ENCODE data around the gene CABLES1. TPM values are rescaled to one million over a fixed set of nuclear protein-coding genes. Genes with fewer than 3 reads are reported as not detected.
"Not testable (repeated sequence)": the region's sequence is repeated elsewhere in the genome, so short reads cannot be mapped to it uniquely, and the experiment has no call there.

Gene CABLES1
- total and polyA plus RNA-seq, 2 experiments from 2014 or later, result 3.8 to 4.1 TPM

DNA sequence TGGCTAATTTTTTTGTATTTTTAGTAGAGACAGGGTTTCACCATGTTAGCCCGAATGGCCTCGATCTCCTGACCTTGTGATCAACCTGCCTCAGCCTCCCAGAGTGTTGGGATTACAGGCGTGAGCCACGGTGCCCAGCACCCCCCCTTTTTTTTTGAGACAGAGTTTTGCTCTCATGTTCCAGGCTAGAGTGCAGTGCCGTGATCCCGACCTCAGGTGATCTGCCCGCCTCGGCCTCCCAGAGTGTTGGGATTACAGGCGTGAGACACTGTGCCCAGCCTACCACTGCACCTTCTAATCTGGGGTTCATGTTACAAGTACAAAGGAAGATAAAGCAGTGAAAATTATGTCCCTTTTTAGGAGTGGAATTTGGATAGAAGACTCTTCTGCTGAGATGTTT lies 41.5 kb upstream of the CABLES1 start:
- no peak for DNase-seq (ENCODE audit: low read depth in 1 of 2, low spot score in 1 of 2)
- Histone ChIP-seq H3K4me3 (no peak overlapping the region), H3K27me3 (no peaks in the 10 kb centered on the region), H3K27ac (no peak overlapping the region), H3K4me1 (ENCODE audit: low read depth) (no peaks in the 10 kb centered on the region), H3K36me3 (no peaks in the 10 kb centered on the region), H3K9me3 (ENCODE audit: low read depth) (no peaks in the 10 kb centered on the region)
- TF ChIP-seq CTCF (IDR thresholded peaks at IDR 0.05; ENCODE audit: low read depth, low read length), result no peak

DNA sequence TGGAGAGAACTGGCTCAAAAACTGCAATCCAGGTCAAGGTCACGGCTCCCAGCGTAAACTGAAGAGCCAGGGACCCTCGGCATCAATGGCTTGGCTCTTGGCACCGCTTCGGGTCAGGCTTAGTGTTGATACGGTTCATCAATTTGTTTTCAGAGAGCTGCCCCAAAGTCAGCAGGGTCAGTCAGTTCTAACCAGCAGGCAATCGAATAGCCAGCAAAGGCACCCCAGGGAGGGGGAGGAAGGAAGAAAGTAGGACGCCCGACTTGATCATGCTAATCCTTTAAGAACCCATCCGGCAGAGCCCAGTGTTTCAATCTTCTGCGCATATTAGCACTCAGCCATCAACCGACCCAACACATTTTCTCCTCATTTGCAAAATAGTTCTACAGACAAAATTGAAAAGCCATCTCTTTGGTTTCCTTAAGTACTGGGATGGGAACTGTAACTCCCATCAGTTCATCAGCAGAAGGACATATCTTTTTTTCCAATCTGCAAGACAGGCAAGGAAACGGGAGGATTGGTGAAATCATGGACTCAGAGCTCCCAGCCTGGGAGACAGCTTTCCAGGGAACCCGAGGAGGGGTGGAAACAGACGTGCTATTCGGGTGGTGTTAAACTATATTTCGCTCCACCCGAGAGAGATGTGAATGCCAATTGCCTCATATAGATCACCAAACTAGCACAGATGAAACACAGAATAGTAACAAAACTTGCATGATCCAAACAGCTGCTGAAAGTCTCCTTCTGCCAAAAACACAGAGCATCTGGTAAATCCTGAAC lies 40.7 kb upstream of the CABLES1 start:
- no peak for DNase-seq (ENCODE audit: low read depth in 1 of 2, low spot score in 1 of 2)
- no peak for TF ChIP-seq CTCF (IDR thresholded peaks at IDR 0.05; ENCODE audit: low read depth, low read length)

DNA sequence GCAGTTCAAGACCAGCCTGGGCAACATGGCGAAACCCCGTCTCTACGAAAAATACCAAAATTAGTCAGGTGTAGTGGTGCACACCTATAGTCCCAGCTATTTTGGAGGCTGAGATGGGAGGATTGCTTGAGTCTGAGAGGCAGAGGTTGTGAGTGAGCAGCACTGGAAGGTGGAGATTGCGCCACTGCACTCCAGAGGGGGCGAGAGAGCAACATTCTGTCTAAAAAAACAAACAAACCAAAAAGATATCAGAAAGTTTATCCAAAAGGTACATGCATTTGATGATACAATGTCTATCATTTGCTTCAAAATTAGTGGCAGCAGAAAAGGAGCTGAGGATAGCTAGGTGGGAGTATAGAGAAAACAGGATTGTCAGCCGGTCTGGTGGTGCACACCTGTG lies 39.8 kb upstream of the CABLES1 start:
- Histone ChIP-seq H3K27ac (no peak overlapping the region), H3K4me1 (ENCODE audit: low read depth) (no peaks in the 10 kb centered on the region), H3K9me3 (ENCODE audit: low read depth) (no peaks in the 10 kb centered on the region), H3K36me3 (no peaks in the 10 kb centered on the region), H3K4me3 (no peak overlapping the region), H3K27me3 (no peaks in the 10 kb centered on the region)
- peak; percentile 11 for TF ChIP-seq CTCF (IDR thresholded peaks at IDR 0.05; ENCODE audit: low read depth, low read length)
- DNase-seq (ENCODE audit: low read depth in 1 of 2, low spot score in 1 of 2), result no peak

More for the DNA sequence above, 40.7 kb upstream of the CABLES1 start:
- Histone ChIP-seq H3K27me3 (no peaks in the 10 kb centered on the region), H3K36me3 (no peaks in the 10 kb centered on the region), H3K9me3 (ENCODE audit: low read depth) (no peaks in the 10 kb centered on the region), H3K27ac (no peak overlapping the region), H3K4me3 (no peak overlapping the region), H3K4me1 (ENCODE audit: low read depth) (no peaks in the 10 kb centered on the region)

GRCh38 chr18:23097016-23097415 lies 38.3 kb upstream of the CABLES1 start:
- H3K27ac ChIP-seq; H3K4me3 ChIP-seq; DNase-seq (ENCODE audit: low read depth in 1 of 2, low spot score in 1 of 2); H3K9me3 ChIP-seq (ENCODE audit: low read depth); H3K4me1 ChIP-seq (ENCODE audit: low read depth); H3K36me3 ChIP-seq; H3K27me3 ChIP-seq: not testable (repeated sequence)

- Histone ChIP-seq H3K4me1 (ENCODE audit: low read depth) (no peaks in the 10 kb centered on the region), H3K27me3 (no peaks in the 10 kb centered on the region), H3K36me3 (no peaks in the 10 kb centered on the region), H3K27ac (no peak overlapping the region), H3K9me3 (ENCODE audit: low read depth) (no peaks in the 10 kb centered on the region), H3K4me3 (no peak overlapping the region)
- no peak for TF ChIP-seq CTCF (IDR thresholded peaks at IDR 0.05; ENCODE audit: low read depth, low read length)
- DNase-seq (ENCODE audit: low read depth in 1 of 2, low spot score in 1 of 2), result no peak
Measured at GRCh38 chr18:23099621-23100020, 35.7 kb upstream of the CABLES1 start.

DNA sequence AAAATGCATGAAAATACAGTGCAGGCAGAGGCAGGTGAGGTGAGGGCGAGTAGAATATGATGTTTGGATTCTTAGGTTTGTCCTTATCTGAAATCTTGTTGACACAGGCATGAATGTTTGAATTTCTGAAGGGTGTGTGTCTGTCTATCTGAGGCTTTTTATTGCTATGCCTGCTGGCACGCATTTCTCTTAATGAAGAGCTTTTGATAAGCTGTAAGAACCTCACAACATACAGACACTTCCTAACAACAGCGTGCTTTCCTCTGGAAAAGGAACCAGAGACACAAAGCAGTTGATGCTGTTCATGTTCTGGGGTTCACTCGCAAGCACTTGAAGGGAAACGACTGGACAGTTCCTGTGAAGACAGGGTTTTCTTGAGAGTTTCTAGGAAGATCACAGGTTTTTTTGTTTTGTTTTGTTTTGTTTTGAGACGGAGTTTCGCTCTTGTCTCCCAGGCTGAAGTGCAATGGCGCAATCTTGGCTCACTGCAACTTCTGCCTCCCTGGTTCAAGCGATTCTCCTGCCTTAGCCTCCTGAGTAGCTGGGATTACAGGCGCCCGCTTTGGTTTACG lies 33.3 kb upstream of the CABLES1 start:
- no peak for TF ChIP-seq CTCF (IDR thresholded peaks at IDR 0.05; ENCODE audit: low read depth, low read length)
- H3K27ac ChIP-seq, result no peak overlapping the region
- no peaks in the 10 kb centered on the region for H3K9me3 ChIP-seq (ENCODE audit: low read depth)
- no peak for DNase-seq (ENCODE audit: low read depth in 1 of 2, low spot score in 1 of 2)
- no peak overlapping the region for H3K4me3 ChIP-seq
- no peaks in the 10 kb centered on the region for H3K27me3 ChIP-seq
- no peaks in the 10 kb centered on the region for H3K4me1 ChIP-seq (ENCODE audit: low read depth)
- no peaks in the 10 kb centered on the region for H3K36me3 ChIP-seq
